H1 (cell line): ENCODE results near the gene FBXO28. TPM values are rescaled to one million over a fixed set of nuclear protein-coding genes. Genes with fewer than 3 reads are reported as not detected.

Source experiments
- CTCF ChIA-PET: fragments of 300-600 bp; sonication (Branson Sonifier 250); formaldehyde crosslinking; loops from one replicate; lab custom pipeline; 2021; ENCODE audit not compliant: partially characterized antibody; lab: Charles Lee
- POLR2A ChIA-PET: fragments of 300-600 bp; sonication (Branson Sonifier 250); formaldehyde crosslinking; loops from one replicate; lab custom pipeline; 2021; ENCODE audit warnings: inconsistent platforms; ENCODE audit not compliant: partially characterized antibody; lab: Charles Lee
- DNase-seq, 2 experiments: peaks; one replicate each; pipeline versions ENCODE4 v3.0.0 to v3.0.0-alpha.2; 2010 to 2022; ENCODE audit warnings: low spot score in 2 of 2, low read depth in 1 of 2, mixed read lengths in 1 of 2
- FAIRE-seq: peaks from 2 replicates; lab custom pipeline; 2011; peaks lifted over from hg19 to GRCh38; lab: Jason Lieb, UNC
- H2AFZ ChIP-seq: 2 replicates; pipeline ENCODE4 v1.8.1; 2012; ENCODE audit warnings: low read length, inconsistent platforms
- H2AK5ac ChIP-seq: 2 replicates; pipeline ENCODE4 v1.6.1; 2013; ENCODE audit warnings: low read depth, low read length
- H2BK120ac ChIP-seq: replicated peaks from 2 replicates; pipeline ENCODE3; 2013; ENCODE audit warnings: low read depth, low read length, inconsistent platforms
- H2BK12ac ChIP-seq: 2 replicates; pipeline ENCODE4 v1.6.1; 2013; ENCODE audit warnings: low read depth, low read length
- H2BK15ac ChIP-seq: 2 replicates; pipeline ENCODE4 v1.6.1; 2013; ENCODE audit warnings: low read length
- H2BK20ac ChIP-seq: 2 replicates; pipeline ENCODE4 v1.6.1; 2013; ENCODE audit warnings: low read length
- H2BK5ac ChIP-seq: 2 replicates; pipeline ENCODE4 v1.6.1; 2013; ENCODE audit warnings: low read depth, low read length
- H3K14ac ChIP-seq: 2 replicates; pipeline ENCODE4 v1.6.1; 2013; ENCODE audit warnings: inconsistent platforms; ENCODE audit not compliant: insufficient read length
- H3K18ac ChIP-seq: 2 replicates; pipeline ENCODE4 v1.6.1; 2013; ENCODE audit warnings: low read length; ENCODE audit errors: extremely low read depth
- H3K23ac ChIP-seq: 2 replicates; pipeline ENCODE4 v1.6.1; 2013; ENCODE audit warnings: inconsistent platforms; ENCODE audit not compliant: insufficient read length
- H3K23me2 ChIP-seq: 2 replicates; pipeline ENCODE4 v1.6.1; 2013; ENCODE audit warnings: low read depth, low read length
- H3K27ac ChIP-seq: 2 replicates; pipeline ENCODE4 v1.6.1; 2011; ENCODE audit warnings: low read depth, low read length, inconsistent platforms
- H3K27me3 ChIP-seq, 4 experiments: replicated peaks in 1 of 4; 1 replicate in 1 of 4; 2 replicates in 3 of 4; pipeline versions ENCODE4 v1.6.1 to v1.8.1; 2011 to 2013; ENCODE audit warnings: low read length in 3 of 4, mild to moderate bottlenecking in 3 of 4, inconsistent platforms in 2 of 4, mixed read lengths in 2 of 4, moderate library complexity in 1 of 4; ENCODE audit not compliant: control insufficient read depth in 3 of 4, insufficient read depth in 3 of 4; ENCODE audit errors: extremely low read depth in 1 of 4
- H3K36me3 ChIP-seq, 4 experiments: 2 replicates each; pipeline versions ENCODE4 v1.6.1 to v1.8.1; 2011 to 2013; ENCODE audit warnings: mild to moderate bottlenecking in 4 of 4, low read length in 3 of 4, moderate library complexity in 2 of 4, control low read depth in 1 of 4, inconsistent platforms in 1 of 4; ENCODE audit not compliant: insufficient read depth in 4 of 4, control insufficient read depth in 2 of 4
- H3K4ac ChIP-seq: replicated peaks from 2 replicates; pipeline ENCODE3; 2013; ENCODE audit warnings: low read length, low read depth, mixed read lengths, inconsistent platforms; ENCODE audit not compliant: insufficient read length
- H3K4me1 ChIP-seq, 4 experiments: replicated peaks in 1 of 4; 1 replicate in 1 of 4; 2 replicates in 3 of 4; pipeline versions ENCODE4 v1.6.1 to v1.8.1; 2011 to 2013; ENCODE audit warnings: low read length in 3 of 4, inconsistent platforms in 2 of 4, mixed read lengths in 1 of 4; ENCODE audit not compliant: insufficient read depth in 4 of 4, control insufficient read depth in 3 of 4
- H3K4me2 ChIP-seq, 2 experiments: 2 replicates each; pipeline versions ENCODE4 v1.6.1 to v1.8.1; 2011 to 2013; ENCODE audit warnings: low read depth in 2 of 2, low read length in 2 of 2, control low read depth in 1 of 2, inconsistent platforms in 1 of 2, mild to moderate bottlenecking in 1 of 2; ENCODE audit not compliant: insufficient read depth in 1 of 2
- H3K4me3 ChIP-seq, 4 experiments: fragments of 200-600, 300-600 bp in 1 of 4; sonication (generic), shearing (Covaris generic), sonication (Bioruptor Twin) in 1 of 4; 2 replicates each; pipeline versions ENCODE4 v1.5.1 to v1.8.1; 2011 to 2016; ENCODE audit warnings: low read length in 4 of 4, low read depth in 3 of 4, control low read depth in 2 of 4, inconsistent platforms in 2 of 4, mild to moderate bottlenecking in 2 of 4, mixed read lengths in 1 of 4, moderate library complexity in 1 of 4; ENCODE audit not compliant: insufficient read depth in 2 of 4; ENCODE audit errors: extremely low read depth in 1 of 4
- H3K56ac ChIP-seq: replicated peaks from 2 replicates; pipeline ENCODE3; 2013; ENCODE audit warnings: low read depth, mild to moderate bottlenecking, mixed read lengths, low read length, inconsistent platforms; ENCODE audit not compliant: insufficient read length
- H3K79me1 ChIP-seq: 2 replicates; pipeline ENCODE4 v1.6.1; 2013; ENCODE audit warnings: low read depth, low read length, control low read depth
- H3K79me2 ChIP-seq, 2 experiments: 2 replicates each; pipeline versions ENCODE4 v1.6.1 to v1.8.1; 2012 to 2013; ENCODE audit warnings: low read length in 2 of 2, mild to moderate bottlenecking in 2 of 2, inconsistent platforms in 1 of 2; ENCODE audit not compliant: insufficient read depth in 2 of 2, control insufficient read depth in 1 of 2
- H3K9ac ChIP-seq, 4 experiments: replicated peaks in 1 of 4; 1 replicate in 1 of 4; 2 replicates in 3 of 4; pipeline versions ENCODE4 v1.6.1 to v1.8.1; 2011 to 2013; ENCODE audit warnings: low read depth in 3 of 4, low read length in 3 of 4, control low read depth in 2 of 4, mild to moderate bottlenecking in 2 of 4, moderate library complexity in 2 of 4, inconsistent platforms in 1 of 4; ENCODE audit errors: extremely low read depth in 1 of 4
- H3K9me3 ChIP-seq, 2 experiments: 2 replicates each; pipeline versions ENCODE4 v1.6.1 to v1.8.1; 2012 to 2013; ENCODE audit warnings: mild to moderate bottlenecking in 2 of 2, moderate library complexity in 2 of 2, control low read depth in 1 of 2, inconsistent platforms in 1 of 2, low read depth in 1 of 2, low read length in 1 of 2, mixed read lengths in 1 of 2; ENCODE audit not compliant: insufficient read depth in 2 of 2
- H4K20me1 ChIP-seq, 2 experiments: replicated peaks in 1 of 2; 2 replicates each; pipeline versions ENCODE3 to v1.8.1; 2011 to 2013; ENCODE audit warnings: inconsistent platforms in 2 of 2, low read length in 2 of 2, mild to moderate bottlenecking in 1 of 2; ENCODE audit not compliant: insufficient read depth in 2 of 2, control insufficient read depth in 1 of 2
- H4K5ac ChIP-seq: 2 replicates; pipeline ENCODE4 v1.6.1; 2013; ENCODE audit warnings: low read length, low read depth, mixed read lengths, inconsistent platforms; ENCODE audit not compliant: insufficient read length
- H4K8ac ChIP-seq: 2 replicates; pipeline ENCODE4 v1.8.0; 2013; ENCODE audit warnings: mild to moderate bottlenecking, moderate library complexity, low read length, inconsistent platforms; ENCODE audit not compliant: insufficient read depth; ENCODE audit errors: extremely low read depth
- H4K91ac ChIP-seq: replicated peaks from 2 replicates; pipeline ENCODE3; 2013; ENCODE audit warnings: low read length, mixed read lengths, inconsistent platforms; ENCODE audit not compliant: insufficient read length
- CREB1 ChIP-seq: IDR thresholded peaks from 2 replicates; pipeline ENCODE4 v1.6.1; 2012; ENCODE audit warnings: inconsistent platforms
- CTBP2 ChIP-seq: IDR thresholded peaks from 2 replicates; pipeline ENCODE4 v1.7.0; 2011; ENCODE audit warnings: borderline replicate concordance, mild to moderate bottlenecking, moderate library complexity, mixed read lengths, low read length; ENCODE audit not compliant: insufficient read depth, insufficient read length
- EZH2 ChIP-seq: fragments of 200-600 bp; sonication (generic); IDR thresholded peaks from 2 replicates; pipeline ENCODE4 v1.7.1; 2012; ENCODE audit warnings: low read depth, mild to moderate bottlenecking, moderate library complexity, low read length, inconsistent platforms; ENCODE audit not compliant: severe bottlenecking
- KDM5A ChIP-seq: fragments of 200-600 bp; IDR thresholded peaks from 2 replicates; pipeline ENCODE4 v1.7.1; 2012; ENCODE audit warnings: mild to moderate bottlenecking, low read length, inconsistent platforms, mixed read lengths
- NANOG ChIP-seq: IDR thresholded peaks from 2 replicates; pipeline ENCODE4 v1.6.1; 2011; ENCODE audit warnings: low read length, low read depth, mild to moderate bottlenecking, inconsistent platforms; ENCODE audit not compliant: insufficient read depth, poor library complexity, severe bottlenecking
- POLR2A ChIP-seq, 2 experiments: IDR thresholded peaks; 1 replicate in 1 of 2; 2 replicates in 1 of 2; pipeline ENCODE4 v1.6.1; 2011; ENCODE audit warnings: low read depth in 2 of 2, low read length in 2 of 2, mild to moderate bottlenecking in 2 of 2; ENCODE audit errors: control extremely low read depth in 1 of 2
- RAD21 ChIP-seq, 2 experiments: IDR thresholded peaks in 1 of 2; conservative IDR thresholded peaks in 1 of 2; 2 replicates each; pipeline ENCODE4 v1.6.1; 2011; ENCODE audit warnings: low read depth in 2 of 2, low read length in 2 of 2, improper control_type of control experiment in 1 of 2, inconsistent platforms in 1 of 2, mild to moderate bottlenecking in 1 of 2, moderate library complexity in 1 of 2
- SAP30 ChIP-seq: fragments of 300-600 bp; sonication (generic); IDR thresholded peaks from 2 replicates; pipeline ENCODE4 v1.7.1; 2012; ENCODE audit warnings: low read length, moderate library complexity, mild to moderate bottlenecking, inconsistent platforms; ENCODE audit not compliant: insufficient read depth, insufficient replicate concordance
- SIX5 ChIP-seq: IDR thresholded peaks from 2 replicates; pipeline ENCODE4 v1.6.1; 2011; ENCODE audit warnings: mild to moderate bottlenecking, low read depth, low read length
- TAF7 ChIP-seq: optimal IDR thresholded peaks from 2 replicates; pipeline ENCODE3; 2011; ENCODE audit warnings: low read depth, mild to moderate bottlenecking, inconsistent platforms, low read length, moderate library complexity, borderline replicate concordance
- TBP ChIP-seq: IDR thresholded peaks from 2 replicates; pipeline ENCODE4 v1.6.1; 2011; ENCODE audit warnings: low read depth, low read length, improper control_type of control experiment
- TCF12 ChIP-seq: IDR thresholded peaks from 2 replicates; pipeline ENCODE4 v1.6.1; 2011; ENCODE audit warnings: low read depth, mild to moderate bottlenecking, low read length
- WGBS, 2 experiments: shearing (Covaris generic) in 1 of 2; methylation state at CpG; one replicate each; pipeline versions ENCODE4 v1.1.6 to v1.1.7; 2013 to 2015; ENCODE audit warnings: low lambda C conversion rate in 2 of 2, mixed read lengths in 2 of 2, inconsistent platforms in 1 of 2, low coverage in 1 of 2, missing lambda C conversion rate in 1 of 2; ENCODE audit not compliant: insufficient replicate concordance in 2 of 2, insufficient coverage in 1 of 2, insufficient read length in 1 of 2; ENCODE audit errors: extremely low coverage in 1 of 2, missing lambda C conversion rate in 1 of 2; 5-methylcytosine and 5-hydroxymethylcytosine counted together
- polyA plus RNA-seq, 7 experiments: library from polyadenylated mRNA; depleted of rRNA in 3 of 7; stranded (reverse) in 5 of 7; unstranded in 2 of 7; fragments of >200 nt in 5 of 7; fragments of 200-250 nt in 2 of 7; gene quantifications; 1 replicate in 5 of 7; 2 replicates in 1 of 7; 4 replicates in 1 of 7; pipeline versions ENCODE4 v1.2.1 to v1.2.3, GENCODE V29; 2011 to 2013; ENCODE audit warnings: missing spikeins in 2 of 7, mixed read lengths in 2 of 7
- total RNA-seq: library from RNA; stranded (reverse); fragmentation: NEBNext Ultra II Directional; extraction: Animal tissue kit (Norgen Biotek cat#: 25700); gene quantifications from 2 replicates; pipeline ENCODE4 v1.2.1, GENCODE V29; 2021
- TF ChIP-seq, protein P1 (sequence below): IDR thresholded peaks from 2 replicates; pipeline ENCODE4 v1.6.1; 2012; ENCODE audit warnings: inconsistent platforms

FBXO28 gene
- total and polyA plus RNA-seq, 2 of the 8 experiments (the other 6 are each of a cell fraction or from before 2014, with no cell fraction given): 10.3 to 42.5 TPM

DNA sequence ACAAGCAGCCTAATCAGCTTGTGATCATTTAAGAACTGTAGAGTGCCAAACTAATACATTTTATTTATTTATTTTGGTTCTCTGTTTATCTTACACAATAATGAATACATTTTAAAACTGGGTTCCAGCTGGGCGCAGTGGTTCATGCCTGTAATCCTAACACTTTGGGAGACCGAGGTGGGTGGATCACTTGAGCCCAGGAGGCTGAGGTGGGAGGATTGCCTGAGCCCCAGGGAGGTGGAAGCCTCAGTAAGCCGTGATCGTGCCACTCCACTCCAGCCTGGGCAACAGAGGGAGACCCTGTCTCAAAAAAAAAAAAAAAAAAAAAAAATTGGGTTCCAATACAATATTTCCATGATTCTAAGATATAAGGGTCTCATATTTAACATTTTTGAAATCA, 9.2 kb downstream of the FBXO28 start:
- Histone ChIP-seq H3K79me1 (peaks cover 2% of the 10 kb centered on the region; the same call in 1 of the 2 replicates), H2BK20ac (no peak overlapping the region), H3K9me3 (no peaks in the 10 kb centered on the region), H3K4me1 (no peaks in the 10 kb centered on the region; a peak in 1 of 7 replicates), H3K4me3 (no peak overlapping the region), H3K9ac (no peak overlapping the region), H3K56ac (no peak overlapping the region), H3K4ac (no peak overlapping the region), H4K8ac (no peak overlapping the region), H2BK12ac (no peak overlapping the region), H3K23me2 (no peaks in the 10 kb centered on the region), H3K36me3 (peaks cover 0 to 15% (median 0%) of the 10 kb centered on the region in 4 experiments; a peak in 1 of 8 replicates), H3K18ac (no peak overlapping the region), H2BK120ac (no peak overlapping the region), H2AFZ (no peak overlapping the region), H3K23ac (no peak overlapping the region), H2AK5ac (no peak overlapping the region), H3K14ac (no peak overlapping the region), H3K79me2 (peaks cover 3 to 97% of the 10 kb centered on the region in 2 experiments; a peak in 2 of 4 replicates), H2BK15ac (no peak overlapping the region), H4K20me1 (peaks cover 4 to 7% of the 10 kb centered on the region in 2 experiments), H3K27ac (no peak overlapping the region), H2BK5ac (no peak overlapping the region), H4K5ac (no peak overlapping the region), H3K27me3 (no peaks in the 10 kb centered on the region), H3K4me2 (no peak overlapping the region), H4K91ac (no peak overlapping the region)
- WGBS, 2 experiments: 94% methylated on average over 4 of the region's 4 CpGs; no CpG with 5 or more reads in 1 of the 2 experiments
- ChIA-PET CTCF (interaction anchor here (0.7 kb wide), 1 partner anchor 72 kb away, joined by 3 read pairs; no protein-coding TSS in a partner anchor), POLR2A (no interaction called here)
- DNase-seq: no peak
- FAIRE-seq: no peak
- TF ChIP-seq, protein P1, sequence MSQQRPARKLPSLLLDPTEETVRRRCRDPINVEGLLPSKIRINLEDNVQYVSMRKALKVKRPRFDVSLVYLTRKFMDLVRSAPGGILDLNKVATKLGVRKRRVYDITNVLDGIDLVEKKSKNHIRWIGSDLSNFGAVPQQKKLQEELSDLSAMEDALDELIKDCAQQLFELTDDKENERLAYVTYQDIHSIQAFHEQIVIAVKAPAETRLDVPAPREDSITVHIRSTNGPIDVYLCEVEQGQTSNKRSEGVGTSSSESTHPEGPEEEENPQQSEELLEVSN: no peak
- TF ChIP-seq TAF7 (no peak), EZH2 (no peak), CTBP2 (no peak), KDM5A (no peak), SAP30 (no peak), RAD21 (IDR thresholded peaks at IDR 0.05 in 1 of 2, conservative IDR thresholded peaks at IDR 0.05 in 1 of 2; ENCODE audit: low read depth in 2 of 2, low read length in 2 of 2) (no peak), SIX5 (no peak), TBP (no peak), POLR2A (IDR thresholded peaks at IDR 0.05; ENCODE audit: control extremely low read depth in 1 of 2, low read depth in 2 of 2, low read length in 2 of 2) (no peak), TCF12 (no peak), CREB1 (no peak), NANOG (no peak)
